RWPE2 (cell line): ENCODE data around the gene SAG.

Source experiments
- ATAC-seq: fragments of 200-7000 bp; cut with Tn5 transposase; 3 replicates; pipeline ENCODE4 v1.9.1; 2021; ENCODE audit warnings: low read depth
- DNase-seq: peaks from one replicate; pipeline ENCODE4 v3.0.0-alpha.2; 2020; ENCODE audit warnings: low spot score
- H3K27ac ChIP-seq: fragments of 450-650 bp; 2 replicates; pipeline ENCODE4 v1.5.1; 2017; ENCODE audit warnings: mild to moderate bottlenecking; ENCODE audit not compliant: poor library complexity, severe bottlenecking
- H3K27me3 ChIP-seq: fragments of 250-450 bp; sonication (Bioruptor Pico); 2 replicates; pipeline ENCODE4 v1.5.1; 2021; ENCODE audit warnings: mild to moderate bottlenecking, moderate library complexity; ENCODE audit not compliant: insufficient read depth, poor library complexity, severe bottlenecking
- H3K36me3 ChIP-seq: fragments of 250-450 bp; sonication (Bioruptor Pico); 2 replicates; pipeline ENCODE4 v1.5.1; 2020; ENCODE audit warnings: low read depth, mild to moderate bottlenecking, moderate library complexity
- H3K4me1 ChIP-seq: fragments of 250-450 bp; sonication (Bioruptor Pico); 2 replicates; pipeline ENCODE4 v1.5.1; 2021; ENCODE audit warnings: mild to moderate bottlenecking, moderate library complexity; ENCODE audit not compliant: insufficient read depth, poor library complexity, severe bottlenecking
- H3K4me3 ChIP-seq: fragments of 250-450 bp; sonication (Bioruptor Pico); 2 replicates; pipeline ENCODE4 v1.5.1; 2021; ENCODE audit warnings: mild to moderate bottlenecking, moderate library complexity; ENCODE audit not compliant: severe bottlenecking
- H3K9me3 ChIP-seq: fragments of 250-450 bp; sonication (Bioruptor Pico); 2 replicates; pipeline ENCODE4 v1.5.1; 2021; ENCODE audit warnings: mild to moderate bottlenecking, moderate library complexity; ENCODE audit not compliant: severe bottlenecking
- CTCF ChIP-seq: fragments of 450-650 bp; IDR thresholded peaks from one replicate; pipeline ENCODE4 v1.5.1; 2017; ENCODE audit warnings: mild to moderate bottlenecking, moderate library complexity; ENCODE audit not compliant: poor library complexity, severe bottlenecking

The SAG gene

GRCh38 chr2:233387667-233388528, 80.3 kb downstream of the SAG start:
- Histone ChIP-seq H3K36me3 (peaks cover 23% of the 10 kb centered on the region), H3K27me3 (no peaks in the 10 kb centered on the region), H3K27ac (no peak overlapping the region), H3K4me3 (no peak overlapping the region), H3K9me3 (no peaks in the 10 kb centered on the region), H3K4me1 (peaks cover 20% of the 10 kb centered on the region)
- ATAC-seq (no peak), DNase-seq (no peak)
- TF ChIP-seq CTCF: no peak

GRCh38 chr2:233389601-233390125, 82.0 kb downstream of the SAG start:
- peaks cover 30% of the 10 kb centered on the region for H3K36me3 ChIP-seq
- no peak for DNase-seq
- H3K27ac ChIP-seq: no peak overlapping the region
- no peaks in the 10 kb centered on the region for H3K9me3 ChIP-seq
- H3K4me1 ChIP-seq: peaks cover 13% of the 10 kb centered on the region
- no peak for ATAC-seq
- no peak for TF ChIP-seq CTCF
- no peak overlapping the region for H3K4me3 ChIP-seq
- no peaks in the 10 kb centered on the region for H3K27me3 ChIP-seq

DNA sequence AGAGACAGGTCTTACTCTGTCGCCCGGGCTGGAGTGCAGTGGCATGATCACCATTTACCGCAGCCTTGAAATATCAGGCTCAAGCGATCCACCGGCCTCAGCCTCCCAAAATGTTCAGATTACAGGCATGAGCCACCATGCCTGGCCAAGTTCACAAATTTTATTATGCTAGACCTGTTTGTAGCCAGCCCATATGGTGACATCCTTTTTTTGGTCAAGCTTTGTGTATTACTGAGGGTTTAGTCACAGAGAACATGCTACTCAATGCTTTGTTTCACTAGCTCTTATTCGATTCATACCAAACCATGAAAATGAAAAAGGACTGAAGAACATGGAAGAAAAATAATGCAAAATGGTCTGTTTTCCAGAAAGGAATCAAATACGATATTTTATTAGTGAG, 88.1 kb downstream of the SAG start:
- Histone ChIP-seq H3K4me3 (no peak overlapping the region), H3K27me3 (no peaks in the 10 kb centered on the region), H3K4me1 (no peaks in the 10 kb centered on the region), H3K9me3 (no peaks in the 10 kb centered on the region), H3K36me3 (peaks cover 25% of the 10 kb centered on the region), H3K27ac (no peak overlapping the region)
- TF ChIP-seq CTCF: no peak
- ATAC-seq: no peak
- no peak for DNase-seq
